ENCODE measurements around the gene IL32.

IL32 gene

DNA sequence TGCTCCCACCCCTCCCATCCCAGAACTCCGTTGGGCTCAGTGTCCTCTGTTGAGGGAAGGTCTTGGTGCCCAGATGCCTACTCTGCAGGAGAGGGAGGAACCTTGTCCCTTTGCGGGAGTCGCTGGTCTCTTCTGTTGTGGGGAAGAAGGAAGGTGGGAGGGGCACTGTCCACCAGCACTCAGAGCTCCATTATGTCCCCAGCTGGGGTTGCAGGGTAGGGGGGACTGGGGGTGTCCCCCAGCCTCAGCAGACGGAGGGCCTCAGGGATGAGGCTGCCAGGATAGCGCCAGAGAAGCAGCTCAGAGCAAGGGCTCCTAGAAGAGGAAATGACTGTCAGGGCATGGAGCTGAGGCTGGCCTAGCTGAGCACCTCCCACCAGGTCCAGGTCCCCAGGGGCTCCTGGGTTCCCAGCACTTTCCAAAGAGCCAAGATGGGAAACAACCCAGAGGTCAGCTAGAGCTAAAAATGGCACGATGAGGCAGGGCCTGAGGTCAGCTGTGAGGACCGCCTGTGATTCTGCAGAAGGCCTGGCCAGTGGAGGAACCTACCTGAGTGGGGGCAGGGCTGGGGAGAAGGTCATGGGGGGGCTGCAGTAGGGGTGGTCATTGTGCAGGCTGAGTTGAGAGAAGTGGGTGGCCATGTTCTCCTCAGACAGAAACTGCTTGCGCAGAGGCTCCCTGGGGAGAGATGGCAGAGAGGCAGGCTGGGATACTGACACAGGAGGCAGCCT is 42.6 kb upstream of the IL32 start:
- TF ChIP-seq, protein P1, sequence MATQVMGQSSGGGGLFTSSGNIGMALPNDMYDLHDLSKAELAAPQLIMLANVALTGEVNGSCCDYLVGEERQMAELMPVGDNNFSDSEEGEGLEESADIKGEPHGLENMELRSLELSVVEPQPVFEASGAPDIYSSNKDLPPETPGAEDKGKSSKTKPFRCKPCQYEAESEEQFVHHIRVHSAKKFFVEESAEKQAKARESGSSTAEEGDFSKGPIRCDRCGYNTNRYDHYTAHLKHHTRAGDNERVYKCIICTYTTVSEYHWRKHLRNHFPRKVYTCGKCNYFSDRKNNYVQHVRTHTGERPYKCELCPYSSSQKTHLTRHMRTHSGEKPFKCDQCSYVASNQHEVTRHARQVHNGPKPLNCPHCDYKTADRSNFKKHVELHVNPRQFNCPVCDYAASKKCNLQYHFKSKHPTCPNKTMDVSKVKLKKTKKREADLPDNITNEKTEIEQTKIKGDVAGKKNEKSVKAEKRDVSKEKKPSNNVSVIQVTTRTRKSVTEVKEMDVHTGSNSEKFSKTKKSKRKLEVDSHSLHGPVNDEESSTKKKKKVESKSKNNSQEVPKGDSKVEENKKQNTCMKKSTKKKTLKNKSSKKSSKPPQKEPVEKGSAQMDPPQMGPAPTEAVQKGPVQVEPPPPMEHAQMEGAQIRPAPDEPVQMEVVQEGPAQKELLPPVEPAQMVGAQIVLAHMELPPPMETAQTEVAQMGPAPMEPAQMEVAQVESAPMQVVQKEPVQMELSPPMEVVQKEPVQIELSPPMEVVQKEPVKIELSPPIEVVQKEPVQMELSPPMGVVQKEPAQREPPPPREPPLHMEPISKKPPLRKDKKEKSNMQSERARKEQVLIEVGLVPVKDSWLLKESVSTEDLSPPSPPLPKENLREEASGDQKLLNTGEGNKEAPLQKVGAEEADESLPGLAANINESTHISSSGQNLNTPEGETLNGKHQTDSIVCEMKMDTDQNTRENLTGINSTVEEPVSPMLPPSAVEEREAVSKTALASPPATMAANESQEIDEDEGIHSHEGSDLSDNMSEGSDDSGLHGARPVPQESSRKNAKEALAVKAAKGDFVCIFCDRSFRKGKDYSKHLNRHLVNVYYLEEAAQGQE (IDR thresholded peaks at IDR 0.05; ENCODE audit: low read depth), result no peak
- TF ChIP-seq YY1 (IDR thresholded peaks at IDR 0.05; ENCODE audit: low read depth) (peak; percentile 64), TCF12 (IDR thresholded peaks at IDR 0.05; ENCODE audit: low read depth) (0 out of 2 replicates have a peak, but pooled peaks have one; percentile 5)

DNA sequence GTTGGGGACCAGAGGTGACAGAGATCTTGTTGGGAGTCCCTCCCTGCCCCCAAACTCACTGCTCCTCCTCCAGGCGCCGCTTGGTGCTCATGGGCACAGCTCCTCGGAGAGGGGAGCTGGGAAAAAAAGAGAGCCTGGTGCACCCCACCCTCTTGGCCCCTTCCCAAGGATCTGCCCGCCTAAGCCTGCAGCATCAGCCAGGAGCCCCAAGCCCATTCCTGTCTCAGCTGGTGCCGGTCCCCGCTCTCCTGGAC is 42.1 kb upstream of the IL32 start:
- TF ChIP-seq, protein P1 (IDR thresholded peaks at IDR 0.05; ENCODE audit: low read depth), result no peak
- TF ChIP-seq FOXM1 (IDR thresholded peaks at IDR 0.05; ENCODE audit: borderline replicate concordance, low read depth), result no peak
- TF ChIP-seq TCF12 (IDR thresholded peaks at IDR 0.05; ENCODE audit: low read depth), result no peak
- no peak; the same call in 1 of the 2 replicates for TF ChIP-seq TEAD4 (IDR thresholded peaks at IDR 0.05)
- peak; percentile 77 for TF ChIP-seq NFIC (IDR thresholded peaks at IDR 0.05)
- TF ChIP-seq, protein P2, sequence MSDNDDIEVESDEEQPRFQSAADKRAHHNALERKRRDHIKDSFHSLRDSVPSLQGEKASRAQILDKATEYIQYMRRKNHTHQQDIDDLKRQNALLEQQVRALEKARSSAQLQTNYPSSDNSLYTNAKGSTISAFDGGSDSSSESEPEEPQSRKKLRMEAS (IDR thresholded peaks at IDR 0.05), result no peak
- 0 out of 2 replicates have a peak, but pooled peaks have one; percentile 18 for TF ChIP-seq CREB1 (IDR thresholded peaks at IDR 0.05; ENCODE audit: low read depth)

DNA sequence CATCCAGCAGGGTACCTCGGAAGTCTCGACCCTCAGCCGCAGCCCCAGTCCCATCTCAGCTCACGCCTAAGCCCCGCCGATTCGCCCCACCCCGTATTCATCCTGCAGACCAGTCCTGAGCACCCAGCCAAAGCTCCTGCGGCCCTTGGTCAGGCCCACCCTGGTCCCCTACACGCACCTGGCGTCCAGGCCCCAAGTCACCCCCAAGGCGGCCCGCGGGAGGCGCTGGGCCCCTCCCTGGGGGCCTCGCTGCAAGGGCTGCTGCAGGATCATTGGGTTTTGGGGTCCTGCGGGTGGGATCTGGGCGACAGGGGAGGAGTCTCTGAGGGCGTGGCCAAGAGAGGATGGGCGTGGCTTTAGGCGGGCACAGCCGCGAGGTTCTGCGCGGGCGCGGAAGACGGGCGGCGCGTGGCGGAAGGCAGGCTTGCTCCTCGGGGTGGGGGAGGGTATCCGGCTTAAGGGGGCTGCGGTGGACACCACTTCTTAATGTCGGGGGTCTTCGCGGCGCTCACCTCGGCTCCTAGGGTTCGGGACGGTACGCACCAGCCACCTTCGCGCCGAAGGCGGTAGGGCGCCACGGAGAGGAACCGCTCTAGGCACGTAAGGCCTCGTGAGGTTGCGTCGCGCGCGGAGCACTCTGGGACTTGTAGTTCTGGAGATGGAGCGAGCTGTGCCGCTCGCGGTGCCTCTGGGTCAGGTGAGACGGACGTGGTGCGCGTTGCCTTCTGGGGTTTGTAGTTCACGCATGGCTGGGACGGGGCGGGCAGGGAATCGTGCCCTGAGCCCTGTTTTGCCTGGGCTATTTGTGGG is 41.6 kb upstream of the IL32 start, which contains the start of the genes HCFC1R1 and THOC6:
TSS of gene HCFC1R1 (minus strand) at position 274 of the 810 bp plus-strand sequence. CDS start at position 273, 1 bp downstream.
TSS of gene THOC6 (plus strand) at position 367 of the 810 bp plus-strand sequence. CDS start at position 659, 292 bp downstream.
- TF ChIP-seq CEBPB (IDR thresholded peaks at IDR 0.05) (peak; percentile 22; the same call in 1 of the 2 replicates), NFIC (IDR thresholded peaks at IDR 0.05) (no peak; the same call in 1 of the 2 replicates), TAF1 (IDR thresholded peaks at IDR 0.05; ENCODE audit: low read depth) (peak; percentile 48; the same call in 1 of the 2 replicates), YY1 (IDR thresholded peaks at IDR 0.05; ENCODE audit: low read depth) (0 out of 2 replicates have a peak, but pooled peaks have one; percentile 9), EP300 (IDR thresholded peaks at IDR 0.05; ENCODE audit: borderline replicate concordance) (peak; percentile 59; the same call in 1 of the 2 replicates), TCF12 (IDR thresholded peaks at IDR 0.05; ENCODE audit: low read depth) (peak; percentile 78), FOXM1 (IDR thresholded peaks at IDR 0.05; ENCODE audit: borderline replicate concordance, low read depth) (peak; percentile 33; the same call in 1 of the 2 replicates), RAD21 (IDR thresholded peaks at IDR 0.05; ENCODE audit: low read depth) (no peak), ZBTB7A (IDR thresholded peaks at IDR 0.05; ENCODE audit: low read depth) (peak; percentile 95), CREB1 (IDR thresholded peaks at IDR 0.05; ENCODE audit: low read depth) (peak; percentile 79), TEAD4 (IDR thresholded peaks at IDR 0.05) (peak; percentile 4), EGR1 (IDR thresholded peaks at IDR 0.05) (no peak; the same call in 1 of the 2 replicates)
- TF ChIP-seq, protein P2 (IDR thresholded peaks at IDR 0.05), result peak; percentile 94
- TF ChIP-seq, protein P3, sequence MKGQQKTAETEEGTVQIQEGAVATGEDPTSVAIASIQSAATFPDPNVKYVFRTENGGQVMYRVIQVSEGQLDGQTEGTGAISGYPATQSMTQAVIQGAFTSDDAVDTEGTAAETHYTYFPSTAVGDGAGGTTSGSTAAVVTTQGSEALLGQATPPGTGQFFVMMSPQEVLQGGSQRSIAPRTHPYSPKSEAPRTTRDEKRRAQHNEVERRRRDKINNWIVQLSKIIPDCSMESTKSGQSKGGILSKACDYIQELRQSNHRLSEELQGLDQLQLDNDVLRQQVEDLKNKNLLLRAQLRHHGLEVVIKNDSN (IDR thresholded peaks at IDR 0.05), result peak; percentile 97
- TF ChIP-seq, protein P1 (IDR thresholded peaks at IDR 0.05; ENCODE audit: low read depth), result 0 out of 2 replicates have a peak, but pooled peaks have one; percentile 10

Data from Ishikawa (cell line).